SKM-1 (cell line): ENCODE data around the gene CHST2.

Experiments
- DNase-seq: peaks from one replicate; lab custom pipeline; 2025; ENCODE audit not compliant: unreplicated experiment; lab: John Stamatoyannopoulos, UW

The CHST2 gene

DNA sequence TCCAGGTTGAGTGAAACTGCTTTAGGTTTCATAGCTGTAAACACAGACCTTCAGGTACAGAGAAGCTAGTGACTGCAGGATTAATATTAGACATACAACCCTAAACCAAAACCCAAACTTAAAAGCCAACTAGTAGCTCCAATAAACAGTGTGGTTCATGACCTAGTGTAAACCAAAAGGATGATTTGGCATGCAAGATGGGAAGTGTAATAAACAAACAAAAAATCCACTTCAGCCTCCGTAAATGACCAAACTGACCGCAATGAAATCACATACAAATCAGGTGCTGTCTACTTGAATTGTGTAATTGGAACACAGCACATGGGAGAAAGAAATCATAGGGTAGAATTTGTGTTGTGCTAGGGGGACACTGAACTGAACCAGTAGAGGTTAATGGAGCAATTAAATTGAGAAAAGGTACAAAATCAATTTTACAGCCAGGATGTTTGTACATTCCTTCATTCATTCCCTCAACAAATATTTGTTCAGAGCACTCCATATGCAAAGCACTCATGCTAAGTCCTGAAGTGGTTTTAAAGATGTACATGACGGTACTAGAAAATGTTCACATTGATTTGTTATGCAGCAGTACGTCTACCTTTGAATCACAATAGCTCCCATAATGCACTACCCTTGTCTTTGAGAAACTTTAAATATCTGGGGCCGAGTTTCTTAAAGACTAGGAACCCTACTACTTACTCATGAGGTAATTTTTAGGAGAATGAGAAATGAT lies 21.4 kb upstream of the CHST2 start:
- no peak for DNase-seq

DNA sequence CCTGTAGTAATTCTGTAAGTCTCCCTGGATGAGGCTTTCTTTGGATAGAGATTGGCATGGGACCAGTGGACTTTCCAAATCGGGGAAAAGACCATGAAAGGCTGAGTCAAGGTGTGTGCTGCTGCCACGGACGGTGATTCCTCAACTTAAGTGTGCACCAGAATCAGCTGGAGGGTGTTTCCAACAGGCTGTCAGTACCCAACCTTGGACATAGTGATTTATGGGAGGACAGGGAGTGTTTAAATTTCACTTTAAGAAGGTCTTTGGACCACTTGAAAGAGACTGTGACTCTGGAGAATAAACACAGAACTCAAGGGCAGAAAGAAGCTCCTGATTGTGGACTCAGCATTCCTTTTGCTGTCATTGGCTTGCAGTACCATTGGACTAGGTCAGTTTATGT lies 20.4 kb upstream of the CHST2 start:
- no peak for DNase-seq

- no peak for DNase-seq
Observed at GRCh38 chr3:143099690-143100089, 19.9 kb upstream of the CHST2 start.

DNA sequence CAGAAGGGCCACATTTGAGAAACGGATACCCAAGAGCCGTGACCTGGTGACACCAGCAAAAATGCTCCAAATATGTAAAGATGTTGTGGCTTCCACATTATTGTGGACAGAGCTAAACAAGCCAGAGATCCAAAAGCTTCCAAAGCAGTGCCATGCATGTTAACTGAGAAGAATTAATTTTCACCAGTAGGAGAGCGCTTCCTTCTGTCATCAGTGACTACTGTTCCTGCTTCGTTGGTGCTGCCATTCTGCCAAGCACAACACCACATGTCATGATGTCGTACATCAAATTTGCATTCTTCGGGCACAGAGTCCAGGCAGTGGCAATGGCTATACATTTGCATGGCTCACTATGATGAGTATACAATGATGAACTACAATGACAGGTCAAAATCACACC lies 19.1 kb upstream of the CHST2 start:
- DNase-seq: no peak

DNA sequence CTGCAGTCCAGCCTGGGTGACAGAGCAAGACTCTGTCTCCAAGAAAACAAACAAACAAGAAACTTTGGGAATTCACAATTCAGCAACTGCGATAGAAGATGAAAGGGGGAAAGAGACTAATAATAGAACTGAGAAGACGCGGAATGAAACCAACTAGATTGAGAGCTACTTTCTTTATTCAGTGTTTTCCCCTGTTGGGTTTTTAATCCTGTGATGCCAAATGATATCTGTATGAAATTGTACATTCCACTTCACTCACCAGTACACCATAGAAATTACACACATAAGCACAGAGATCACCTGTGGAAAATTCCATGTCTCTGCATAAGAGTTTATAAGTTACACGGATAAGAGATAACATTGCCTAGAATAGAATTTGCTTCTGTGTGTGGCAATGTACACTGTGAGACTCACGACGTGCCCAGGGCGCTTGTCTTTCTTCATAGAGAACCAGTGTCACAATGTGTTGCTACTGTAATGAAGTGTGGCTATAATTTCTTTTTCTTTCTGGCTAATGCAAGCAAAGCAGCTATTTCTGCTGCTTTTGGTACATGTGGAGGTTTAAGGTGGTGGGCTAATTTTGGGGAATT lies 17.7 kb upstream of the CHST2 start:
- no peak for DNase-seq

DNA sequence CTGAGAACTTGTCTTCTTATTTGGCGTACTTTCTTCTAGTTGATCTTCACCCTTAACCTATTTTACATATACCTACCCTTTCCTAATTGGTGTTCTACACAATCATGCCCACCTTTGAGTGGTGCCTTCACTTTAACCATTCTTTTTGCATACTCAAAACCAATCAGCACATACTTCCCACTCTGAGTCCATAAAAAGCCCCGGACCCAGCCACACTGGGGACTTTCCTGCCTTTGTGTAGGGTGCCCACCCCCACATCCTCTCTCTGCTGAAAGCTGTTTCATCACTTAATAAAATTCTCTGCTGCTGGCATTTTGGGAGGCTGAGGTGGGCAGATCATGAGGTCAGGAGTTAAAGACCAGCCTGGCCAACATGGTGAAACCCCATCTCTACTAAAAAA lies 15.9 kb upstream of the CHST2 start:
- no peak for DNase-seq

- DNase-seq: no peak
Observed at GRCh38 chr3:143105170-143105569, 14.4 kb upstream of the CHST2 start.

- DNase-seq: no peak
Observed at GRCh38 chr3:143109861-143110260, 9.7 kb upstream of the CHST2 start.

DNA sequence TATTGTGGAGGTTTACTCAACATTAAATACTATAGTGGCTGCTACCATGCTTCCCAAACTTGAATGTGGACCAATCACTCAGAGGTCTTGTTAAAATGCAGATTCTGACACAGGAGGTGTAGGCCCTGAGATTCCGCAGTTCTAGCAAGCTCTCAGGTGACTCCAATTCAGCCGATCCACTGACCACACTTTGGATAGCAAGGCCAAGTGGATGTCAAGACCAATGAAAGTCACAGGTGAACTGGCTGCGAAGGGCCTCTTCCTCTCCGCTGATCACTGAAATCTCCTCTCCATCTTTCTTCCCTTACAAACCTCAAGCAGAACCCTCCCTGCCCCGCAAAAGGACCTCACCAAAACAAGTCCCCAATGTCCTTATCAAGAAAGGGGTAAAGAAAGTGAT lies 9.2 kb upstream of the CHST2 start:
- no peak for DNase-seq

GRCh38 chr3:143118630-143119008 lies 952 bp upstream of the CHST2 start:
- DNase-seq: no peak

GRCh38 chr3:143119974-143120715 lies 574 bp downstream of the CHST2 start:
- no peak for DNase-seq

GRCh38 chr3:143120716-143121240 lies 1.2 kb downstream of the CHST2 start:
- no peak for DNase-seq

- no peak for DNase-seq
Observed at GRCh38 chr3:143121241-143122088, 1.9 kb downstream of the CHST2 start.

GRCh38 chr3:143122089-143122430 lies 2.5 kb downstream of the CHST2 start:
- no peak for DNase-seq

GRCh38 chr3:143122608-143123352 lies 3.2 kb downstream of the CHST2 start:
- DNase-seq: no peak

DNA sequence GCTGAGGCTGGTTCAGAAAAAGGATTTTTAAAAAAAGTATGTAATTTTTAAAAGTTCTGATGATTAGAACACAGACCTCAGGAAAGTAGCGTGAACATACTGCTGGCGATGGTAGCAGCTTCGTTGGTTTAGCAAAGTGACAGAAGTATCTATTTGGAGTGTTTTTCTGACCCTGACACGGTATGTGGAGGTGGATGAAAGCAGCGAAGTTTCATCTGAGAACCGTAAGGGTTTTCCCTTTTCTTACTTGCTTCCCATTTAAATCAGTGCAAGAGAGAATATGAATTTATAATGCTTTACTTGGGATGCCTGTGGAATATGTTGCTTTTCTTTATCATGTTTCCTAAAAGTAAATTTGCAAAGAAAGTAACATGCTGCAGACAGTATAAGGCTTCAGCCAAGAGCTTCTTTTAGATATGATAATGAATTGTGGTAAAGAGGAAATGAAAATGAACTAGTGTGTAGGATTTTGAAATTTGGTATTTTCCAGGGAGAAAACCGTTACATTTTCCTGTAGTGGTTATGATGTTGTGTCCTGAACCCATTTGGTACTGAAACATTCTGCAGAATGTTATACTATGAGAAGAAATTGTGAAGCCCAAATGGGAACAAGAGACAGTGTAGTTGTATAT lies 3.9 kb downstream of the CHST2 start:
- no peak for DNase-seq

DNA sequence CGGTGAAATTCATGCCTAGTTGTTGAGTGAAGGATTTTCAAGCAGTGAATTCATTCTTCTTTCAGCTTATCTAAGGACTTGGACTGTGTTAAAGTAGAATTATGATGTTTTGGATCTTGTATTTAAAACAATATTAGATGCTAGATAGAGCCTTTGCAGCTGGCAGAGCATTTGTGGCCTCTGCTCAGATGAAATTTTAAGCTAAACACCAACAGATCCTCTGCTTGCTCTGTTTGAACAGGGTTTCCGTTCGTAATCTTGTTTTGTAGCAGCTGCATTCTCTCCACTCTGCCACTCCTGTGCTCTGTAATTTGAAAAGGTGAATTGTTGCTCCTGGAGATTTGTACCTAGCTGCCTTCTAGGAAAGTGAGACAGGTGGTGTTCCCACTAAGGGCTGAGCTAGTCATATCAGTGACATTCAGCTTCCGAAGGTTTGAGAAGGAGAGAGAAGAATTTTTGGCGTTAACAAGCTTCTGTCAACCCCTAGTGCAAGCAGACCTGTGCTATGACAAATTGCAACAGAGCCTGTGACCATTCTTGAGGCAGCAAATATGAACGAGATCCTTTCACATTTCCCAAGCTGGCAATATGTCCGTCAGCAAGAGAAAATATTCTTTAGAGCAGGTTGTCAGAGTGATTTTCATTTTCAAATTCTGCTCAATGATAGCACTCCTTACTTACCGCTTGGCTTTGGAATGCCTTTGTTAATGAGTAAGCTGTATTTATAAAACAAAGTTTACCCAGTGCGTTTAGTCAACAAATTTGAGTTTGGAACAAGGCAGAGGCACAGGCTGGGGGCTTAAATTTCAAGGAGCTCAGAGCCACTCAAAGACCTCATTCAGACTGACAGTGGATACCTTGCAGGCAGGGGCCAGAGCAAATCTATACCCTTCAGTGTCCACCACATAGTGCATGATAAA lies 5.3 kb downstream of the CHST2 start:
- no peak for DNase-seq

DNA sequence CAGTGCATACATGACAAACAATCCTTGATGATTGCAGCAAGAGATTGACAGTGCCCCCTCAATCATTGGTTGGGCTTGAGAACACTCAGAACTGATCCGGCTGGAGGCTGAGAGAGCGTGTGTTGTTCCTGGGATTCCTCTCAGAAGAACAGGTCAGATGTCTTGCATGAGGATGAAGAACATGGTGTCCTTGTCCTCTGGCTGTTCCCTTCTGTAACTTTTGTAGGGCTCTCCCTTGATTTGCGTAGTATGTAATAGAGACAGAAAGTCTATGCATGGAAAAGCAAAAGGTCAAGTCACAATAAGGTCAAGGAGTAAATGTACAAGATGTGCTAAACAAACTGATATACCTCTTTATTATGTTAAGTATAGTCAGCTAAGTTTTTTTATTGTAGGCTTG lies 8.2 kb downstream of the CHST2 start:
- no peak for DNase-seq
